Heart left ventricle (tissue), 13 donors: ENCODE data around the gene MCC.

ENCODE experiments used
- CTCF ChIP-seq, 12 donors: fragments of 200-600 bp; sonication (generic) in 4 of 12; IDR thresholded peaks; one replicate each; pipeline versions ENCODE4 v1.5.0 to v1.8.0; 2018 to 2022; ENCODE audit warnings: antibody characterized with exemption in 12 of 12, mild to moderate bottlenecking in 5 of 12
- POLR2A ChIP-seq, 2 donors: fragments of 450-650 bp; IDR thresholded peaks; one replicate each; pipeline ENCODE4 v1.6.1; 2017; ENCODE audit warnings: antibody characterized with exemption in 2 of 2, mild to moderate bottlenecking in 2 of 2, moderate library complexity in 2 of 2
- donor health status: ischemic (EF 13 %, LVEDD 7.1; RV severe dilation, severe dysfunction).
- donor health status: DM: no; HTN: yes; CAD: no.
- donor health status: DM: no; HTN: no; CAD: no.
- donor health status: ischemic (EF 25% LVEDD 6.9; RV normal size, moderate dysfunction).
- donor health status: ischemic (EF 25% LVEDD 5.7; RV mildly dilated, moderate dysfunction).
- donor health status: ischemic (EF 35%, LVEDD 5.7; RV mildly dilated, moderate dysfunction).
- donor health status: nonischemic (EF 11% LVEDD 7.7; RV severe dilation, severe dysfunction).
- donor health status: DM: yes; HTN: yes; CAD: no.
- donor health status: PGD.
- donor health status: ischemic (EF 29% LVEDD 5.4; RV normal size, mild dysfunction).
- donor health status: nonischemic (EF 23%, LVEDD 6.1; RV moderate dilation, normal function).

GRCh38 chr5:113513384-113514288 lies 25.4 kb upstream of the MCC start, which contains the start of gene YTHDC2:
- peak in 10 of 12 donors; percentile 8 to 58 (median 32) for TF ChIP-seq CTCF (IDR thresholded peaks at IDR 0.05)
- peak in 1 of 2 donors; percentile 73 for TF ChIP-seq POLR2A (IDR thresholded peaks at IDR 0.05)
